Stimulated activated CD4-positive, alpha-beta T cell treated with anti-CD3 and anti-CD28 coated beads, Interleukin-4, amount 100 ng/mL, for 48 hours (primary cell): ENCODE data around the gene ERICH6B.

ENCODE experiments used
- DNase-seq, 2 donors: peaks; one replicate each; pipeline ENCODE4 v3.0.0-alpha.2; 2020; ENCODE audit warnings: low read depth in 2 of 2

Gene ERICH6B

DNA sequence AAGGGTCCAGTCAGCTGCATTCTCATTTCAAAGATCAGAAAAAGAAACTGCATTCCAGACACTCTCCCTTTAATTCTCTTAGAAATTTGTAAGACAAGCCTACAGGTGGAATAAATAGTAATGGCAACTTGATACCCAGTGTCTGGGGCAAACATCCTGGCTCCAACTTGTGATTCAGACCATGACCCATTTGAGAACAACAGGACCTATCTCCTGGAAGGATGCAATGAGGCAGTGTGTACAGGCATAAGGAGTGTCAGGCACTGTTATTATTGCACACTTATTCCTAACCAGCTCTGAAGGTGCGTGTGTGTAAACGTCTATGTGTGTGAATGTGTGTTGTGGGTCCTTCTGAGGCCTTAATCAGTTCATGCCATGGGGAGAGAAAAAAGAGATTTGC lies 13.9 kb downstream of the ERICH6B start:
- no peak for DNase-seq

GRCh38 chr13:45598597-45598996 lies 16.9 kb downstream of the ERICH6B start:
- DNase-seq: no peak

GRCh38 chr13:45596800-45597475 lies 18.6 kb downstream of the ERICH6B start:
- no peak for DNase-seq

DNA sequence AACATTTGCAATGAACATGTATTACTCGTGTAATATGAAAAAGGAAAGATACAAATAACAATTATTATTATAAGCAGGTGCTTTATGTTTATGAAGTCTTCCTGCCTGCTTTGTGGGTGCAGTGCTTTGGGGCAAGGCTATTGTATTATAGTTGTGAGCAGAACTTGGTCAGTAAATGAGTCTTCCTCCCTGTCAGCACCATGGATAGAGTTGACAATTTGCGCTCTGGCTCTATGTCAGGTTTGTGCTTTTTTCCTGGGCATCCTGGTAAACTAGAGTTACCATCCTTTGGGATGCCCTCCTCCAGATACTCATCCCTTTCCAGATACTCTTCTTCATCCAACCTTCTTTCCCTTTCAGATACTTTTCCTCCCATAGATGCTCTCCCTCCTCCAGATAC lies 19.6 kb downstream of the ERICH6B start:
- no peak for DNase-seq

GRCh38 chr13:45594764-45595163 lies 20.8 kb downstream of the ERICH6B start:
- DNase-seq: no peak

DNA sequence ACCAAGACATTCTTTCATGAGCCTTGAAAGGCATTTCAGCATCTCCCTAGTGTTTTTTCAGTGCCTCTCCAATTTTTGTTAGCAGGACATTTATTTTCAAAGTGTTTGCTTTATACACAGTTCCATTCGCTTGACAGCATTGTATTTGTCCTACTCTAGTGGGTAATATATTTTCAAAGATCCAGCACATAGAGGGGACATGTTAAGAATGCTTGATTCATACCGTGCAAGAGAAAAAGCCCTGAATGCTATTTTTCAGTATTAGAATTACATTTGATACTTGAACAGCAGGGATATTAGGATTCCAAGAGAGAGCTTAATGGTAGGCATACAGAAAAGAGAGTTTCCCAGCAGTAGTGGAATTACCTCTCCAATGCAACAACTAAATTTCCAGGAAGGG lies 21.3 kb downstream of the ERICH6B start:
- DNase-seq: no peak

- DNase-seq: no peak
These were observed 22.8 kb downstream of the ERICH6B start for GRCh38 chr13:45592758-45593157.

GRCh38 chr13:45590066-45590465 lies 25.5 kb downstream of the ERICH6B start:
- no peak for DNase-seq

GRCh38 chr13:45587897-45588296 lies 27.6 kb downstream of the ERICH6B start:
- no peak for DNase-seq

GRCh38 chr13:45584816-45585215 lies 30.7 kb downstream of the ERICH6B start:
- no peak for DNase-seq

GRCh38 chr13:45582408-45583076 lies 33.0 kb downstream of the ERICH6B start:
- no peak for DNase-seq

GRCh38 chr13:45576466-45576865 lies 39.1 kb downstream of the ERICH6B start:
- no peak for DNase-seq

DNA sequence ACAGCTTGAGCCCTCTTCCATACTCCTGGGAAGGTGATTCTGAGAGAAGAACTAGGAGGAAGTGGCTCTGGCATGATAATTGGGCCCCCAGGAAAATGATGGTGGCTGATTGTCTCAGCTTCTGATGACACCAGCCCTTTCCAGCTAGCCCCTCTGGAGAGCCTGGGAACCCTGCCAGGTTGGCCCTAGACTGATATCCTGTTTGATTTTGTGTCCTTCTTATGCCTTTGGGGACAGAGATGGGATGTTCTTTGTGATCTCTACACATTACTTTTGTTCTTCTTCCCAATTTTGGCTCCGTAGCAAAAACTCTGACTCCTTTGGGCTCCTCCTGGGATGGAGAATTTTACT lies 39.7 kb downstream of the ERICH6B start:
- no peak for DNase-seq

- DNase-seq: no peak
These were observed 40.3 kb downstream of the ERICH6B start for GRCh38 chr13:45575146-45575829.

DNA sequence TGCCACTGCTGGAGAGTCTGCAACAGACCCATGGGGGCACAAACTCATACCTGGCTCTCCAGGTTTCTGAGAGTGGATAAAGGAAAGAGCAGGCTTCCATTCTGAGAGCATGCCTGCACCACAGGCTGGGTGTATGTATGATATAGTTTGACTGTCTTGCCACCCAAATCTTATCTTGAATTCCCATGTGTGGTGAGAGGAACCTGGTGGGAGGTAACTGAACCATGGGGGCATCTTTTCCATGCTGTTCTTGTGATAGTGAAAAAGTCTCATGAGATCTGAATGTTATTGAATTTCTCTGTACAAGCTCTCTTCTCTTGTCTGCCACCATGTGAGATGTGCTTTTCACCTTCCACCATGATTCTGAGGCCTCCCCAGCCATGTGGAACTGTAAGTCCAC lies 50.2 kb downstream of the ERICH6B start:
- DNase-seq: no peak

DNA sequence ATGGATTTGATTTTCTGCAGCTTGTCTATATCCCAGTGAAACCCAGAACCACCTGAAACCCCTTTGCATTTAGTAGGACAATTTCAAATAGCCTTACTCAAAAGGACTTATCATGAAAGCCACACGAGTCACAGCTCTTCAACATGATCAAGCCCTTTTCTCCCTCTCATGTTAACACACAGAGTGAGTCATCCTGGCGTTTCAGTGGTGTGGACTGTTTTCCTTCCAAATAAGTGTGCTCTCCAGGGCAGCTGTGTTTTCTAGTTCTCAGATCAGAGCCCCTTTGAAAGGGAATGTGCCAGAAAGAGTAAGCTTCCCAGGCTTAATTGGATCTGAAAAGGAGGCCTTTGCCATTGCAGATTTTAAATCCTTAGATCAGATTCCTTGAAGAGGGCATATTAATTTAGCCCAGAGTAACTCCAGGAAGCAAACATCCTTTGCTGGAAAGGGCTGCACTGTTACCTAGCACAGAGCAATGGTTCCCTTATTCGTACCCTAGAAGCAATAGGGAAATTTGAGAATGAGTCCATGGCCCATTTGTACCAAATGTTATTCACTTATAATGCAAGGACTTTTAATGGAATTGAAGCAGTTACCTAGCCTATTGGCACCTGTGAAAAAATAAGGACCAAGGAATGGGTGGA lies 51.3 kb downstream of the ERICH6B start:
- no peak for DNase-seq

DNA sequence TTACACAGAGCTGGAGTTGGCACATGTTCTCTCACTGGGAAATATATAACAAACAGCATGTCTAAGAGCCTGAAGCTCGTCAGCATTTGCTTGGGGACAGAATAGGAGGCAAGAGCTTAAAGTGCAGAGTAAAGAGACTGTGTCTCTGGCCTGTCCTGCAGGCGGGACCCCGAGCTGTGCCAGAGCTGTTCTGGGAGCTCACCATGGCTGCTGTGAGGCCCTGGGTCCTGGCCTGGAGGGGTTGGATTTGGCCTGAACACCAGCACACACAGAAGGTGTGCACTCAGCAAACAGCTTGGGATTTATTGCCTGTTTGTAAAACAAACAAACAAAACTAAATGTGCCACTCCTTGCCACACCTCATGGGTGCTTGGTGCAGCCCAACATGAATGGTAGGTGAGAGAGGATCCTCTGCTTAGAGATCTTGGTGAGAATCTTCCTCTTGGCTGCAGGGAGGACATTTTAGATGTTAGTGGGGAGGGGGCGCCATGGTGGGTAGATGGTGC lies 60.9 kb downstream of the ERICH6B start:
- no peak for DNase-seq

DNA sequence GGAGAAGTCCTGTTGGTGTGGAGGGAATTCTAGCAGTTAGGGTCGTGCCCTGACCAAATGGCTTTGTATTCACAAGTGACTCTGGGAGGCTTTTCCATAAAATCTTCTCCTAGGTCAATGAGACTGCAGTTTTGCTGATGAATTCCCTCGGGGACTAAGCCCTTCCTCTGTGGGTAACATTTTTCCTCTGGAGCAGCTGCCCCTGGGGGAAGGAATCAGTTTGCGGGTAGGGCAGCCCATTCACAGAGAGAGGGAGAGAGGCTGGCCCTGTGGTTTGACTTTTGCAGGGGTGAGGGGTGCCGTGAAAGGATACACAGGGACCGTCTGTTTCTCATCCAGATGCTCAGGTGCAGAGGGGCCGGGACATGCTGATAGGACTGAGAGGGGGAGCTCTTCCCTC lies 67.3 kb downstream of the ERICH6B start:
- DNase-seq: no peak

GRCh38 chr13:45546410-45546765 lies 69.2 kb downstream of the ERICH6B start:
- DNase-seq: no peak

DNA sequence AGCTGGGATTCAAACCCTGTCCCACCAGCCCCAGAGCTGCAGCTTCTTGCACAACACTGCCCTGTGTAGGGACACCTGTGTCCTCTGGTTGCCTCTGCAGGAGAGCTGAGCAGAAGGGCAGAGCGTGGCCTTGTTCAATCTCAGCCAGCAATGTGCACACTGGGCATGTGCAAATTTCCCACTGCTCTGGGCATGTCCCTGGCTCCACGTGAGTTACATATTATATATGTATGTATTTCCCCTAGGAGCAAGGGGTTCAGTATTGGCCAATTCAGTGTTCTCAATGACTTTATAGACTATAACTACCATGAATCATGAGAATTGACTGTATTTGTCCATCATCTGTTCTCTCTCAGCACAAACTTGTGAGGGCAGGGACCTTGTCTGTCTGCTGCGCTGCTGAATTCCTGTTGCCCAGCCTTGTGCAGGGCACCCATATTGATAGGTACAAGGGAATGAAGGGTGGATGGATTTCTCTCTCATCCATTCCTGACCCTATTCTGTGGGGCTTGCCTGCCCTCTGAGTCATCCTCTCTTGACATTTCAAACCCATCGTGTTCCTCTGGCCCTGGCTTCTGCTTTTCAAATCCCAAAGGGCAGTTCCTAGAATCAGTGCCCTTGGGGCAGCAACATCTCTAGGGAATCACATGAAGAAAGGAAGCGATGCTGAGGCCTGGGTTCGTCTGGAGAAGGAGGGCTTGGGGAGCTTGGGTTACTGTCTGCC lies 69.7 kb downstream of the ERICH6B start:
- DNase-seq: no peak

- no peak for DNase-seq
These were observed 71.0 kb downstream of the ERICH6B start for GRCh38 chr13:45544520-45544919.

DNA sequence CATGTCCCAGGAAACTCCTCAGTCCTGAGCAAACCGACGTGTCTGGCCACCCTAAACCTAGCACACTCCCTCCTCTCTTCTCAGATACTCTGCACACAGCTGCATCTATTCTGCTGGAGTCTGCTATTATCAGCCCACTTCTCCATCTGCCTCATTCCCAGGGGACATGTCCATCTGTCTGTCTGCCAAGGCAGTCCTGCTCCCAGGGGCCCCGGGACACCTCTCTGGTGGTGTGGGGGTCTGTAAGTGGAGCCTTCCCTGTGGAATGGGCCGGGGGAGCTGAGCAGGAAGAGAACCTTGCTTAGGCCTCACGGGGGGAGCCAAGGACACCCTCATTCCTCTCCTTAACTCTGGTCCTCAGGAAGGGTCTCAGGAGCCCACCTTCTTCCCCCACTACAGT lies 72.7 kb downstream of the ERICH6B start:
- DNase-seq: no peak
